Muscle layer of duodenum (tissue), 2 donors: ENCODE measurements around the gene LARP4B.

Experiments
- H3K27ac ChIP-seq: one replicate; pipeline ENCODE4 v1.7.0; 2013; ENCODE audit warnings: mild to moderate bottlenecking, low read length
- H3K27me3 ChIP-seq: one replicate; pipeline ENCODE4 v1.7.0; 2013; ENCODE audit warnings: low read depth, mild to moderate bottlenecking, control low read depth, low read length
- H3K36me3 ChIP-seq, 2 donors: one replicate each; pipeline ENCODE4 v1.7.0; 2013; ENCODE audit warnings: low read length in 2 of 2, control low read depth in 1 of 2, mild to moderate bottlenecking in 1 of 2; ENCODE audit not compliant: insufficient read depth in 2 of 2, control insufficient read depth in 1 of 2
- H3K4me1 ChIP-seq, 2 donors: one replicate each; pipeline ENCODE4 v1.7.0; 2013; ENCODE audit warnings: low read length in 2 of 2, mild to moderate bottlenecking in 2 of 2, control low read depth in 1 of 2, moderate library complexity in 1 of 2; ENCODE audit not compliant: insufficient read depth in 2 of 2, control insufficient read depth in 1 of 2
- H3K4me3 ChIP-seq, 2 donors: one replicate each; pipeline ENCODE4 v1.7.0; 2013; ENCODE audit warnings: low read length in 2 of 2, low read depth in 1 of 2, mild to moderate bottlenecking in 1 of 2
- H3K9me3 ChIP-seq, 2 donors: one replicate each; pipeline ENCODE4 v1.7.0; 2013; ENCODE audit warnings: low read length in 2 of 2, control low read depth in 1 of 2, mild to moderate bottlenecking in 1 of 2; ENCODE audit not compliant: control insufficient read depth in 1 of 2
- donor health status: healthy.

LARP4B gene

DNA sequence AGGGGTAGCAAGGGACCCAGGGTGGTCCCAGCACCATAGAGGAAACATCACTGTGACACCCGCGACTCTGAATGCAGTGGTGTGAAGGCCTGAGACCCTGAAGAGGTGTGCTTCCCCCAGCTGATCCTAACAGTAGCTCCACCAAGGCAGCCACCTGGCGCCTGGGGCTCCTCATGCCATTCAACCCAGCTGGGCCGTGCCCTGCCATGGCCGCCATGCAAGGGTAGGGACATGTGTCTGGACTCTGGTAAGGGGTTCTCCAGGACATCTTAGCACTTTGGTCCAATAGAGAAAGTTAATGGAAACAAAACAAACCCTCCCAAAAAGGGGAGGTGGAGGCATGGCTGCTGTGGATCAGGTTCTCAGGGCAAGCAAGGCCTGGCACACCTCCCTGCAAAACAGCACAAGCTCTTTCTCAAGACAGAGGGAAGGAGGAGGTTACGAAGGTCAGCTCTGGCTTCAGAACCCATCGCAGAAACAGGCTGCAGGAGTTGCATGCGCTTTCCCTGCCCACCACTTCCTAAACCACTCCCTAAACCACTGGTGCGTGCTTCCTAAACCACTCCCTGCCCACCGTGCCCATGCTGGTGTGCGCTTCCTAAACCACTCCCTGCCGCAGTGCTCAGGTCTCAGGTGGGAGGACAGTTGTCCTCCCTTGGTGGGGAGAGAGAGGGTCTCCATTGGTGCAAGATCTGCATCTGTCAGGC is 108.7 kb downstream of the LARP4B start:
- Histone ChIP-seq H3K4me3 (no peak overlapping the region), H3K4me1 (no peaks in the 10 kb centered on the region), H3K9me3 (no peaks in the 10 kb centered on the region), H3K36me3 (peaks cover 75 to 79% of the 10 kb centered on the region in 2 donors), H3K27me3 (no peaks in the 10 kb centered on the region), H3K27ac (no peak overlapping the region)

DNA sequence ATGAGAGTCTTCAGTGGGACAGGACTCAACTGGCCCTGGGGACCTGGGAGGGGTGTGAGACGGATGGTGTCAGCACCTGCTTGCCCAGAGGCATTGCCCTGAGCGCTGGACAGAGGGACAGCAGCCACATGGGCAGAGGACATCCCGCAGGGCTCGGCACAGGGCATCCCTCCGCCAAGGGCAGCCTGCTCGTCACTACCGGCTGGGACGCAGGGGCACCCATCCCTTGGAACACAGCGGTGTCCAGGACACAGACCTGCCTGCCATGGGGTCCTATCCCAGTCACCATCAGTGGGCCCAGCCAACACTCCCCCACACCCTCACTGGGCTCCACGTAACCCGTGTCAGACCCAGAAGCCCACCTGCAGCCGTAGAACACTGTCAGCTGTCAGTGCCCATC is 109.3 kb downstream of the LARP4B start:
- Histone ChIP-seq H3K9me3 (no peaks in the 10 kb centered on the region), H3K36me3 (peaks cover 76 to 79% of the 10 kb centered on the region in 2 donors), H3K4me1 (no peaks in the 10 kb centered on the region), H3K4me3 (no peak overlapping the region), H3K27ac (no peak overlapping the region), H3K27me3 (no peaks in the 10 kb centered on the region)

DNA sequence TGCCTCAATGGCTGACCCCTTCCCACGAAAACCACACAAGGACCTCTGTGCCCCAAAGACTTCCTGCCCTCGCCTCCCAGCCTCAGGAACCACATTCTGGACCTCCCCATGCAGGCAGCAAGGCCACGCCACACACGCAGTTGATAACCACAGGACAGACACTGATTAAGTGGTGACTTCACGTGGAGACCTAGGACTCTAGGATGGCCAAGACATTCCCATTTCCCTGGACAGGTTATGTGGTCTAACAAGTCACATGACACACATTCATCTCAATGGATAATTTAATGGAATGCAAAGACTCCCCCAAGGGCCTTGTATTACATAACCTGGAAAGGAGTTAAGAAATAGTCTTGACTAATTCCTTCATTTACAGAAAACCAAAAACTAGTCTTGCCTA is 110.2 kb downstream of the LARP4B start:
- Histone ChIP-seq H3K4me3 (no peak overlapping the region), H3K9me3 (no peaks in the 10 kb centered on the region), H3K27ac (no peak overlapping the region), H3K36me3 (peaks cover 81 to 83% of the 10 kb centered on the region in 2 donors), H3K4me1 (no peaks in the 10 kb centered on the region), H3K27me3 (no peaks in the 10 kb centered on the region)

DNA sequence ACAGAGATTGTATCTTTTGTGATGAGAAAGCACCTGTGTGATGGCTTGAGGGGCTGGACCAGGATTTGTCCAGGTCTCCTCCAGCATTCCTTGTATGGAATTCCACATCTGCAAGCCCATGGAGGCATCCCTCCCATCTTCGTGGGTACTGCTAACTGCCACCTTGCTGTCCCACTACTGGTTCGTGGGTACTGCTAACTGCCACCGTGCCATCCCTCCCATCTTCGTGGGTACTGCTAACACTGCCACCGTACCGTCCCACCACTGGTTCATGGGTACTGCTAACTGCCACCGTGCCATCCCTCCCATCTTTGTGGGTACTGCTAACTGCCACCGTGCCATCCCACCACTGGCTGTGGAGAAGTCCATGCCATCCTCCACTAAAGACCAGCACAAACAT is 111.7 kb downstream of the LARP4B start:
- no peak overlapping the region for H3K27ac ChIP-seq
- no peaks in the 10 kb centered on the region for H3K9me3 ChIP-seq
- H3K36me3 ChIP-seq: peaks cover 80 to 84% of the 10 kb centered on the region in 2 donors
- no peak overlapping the region for H3K4me3 ChIP-seq
- no peaks in the 10 kb centered on the region for H3K27me3 ChIP-seq
- no peaks in the 10 kb centered on the region for H3K4me1 ChIP-seq

DNA sequence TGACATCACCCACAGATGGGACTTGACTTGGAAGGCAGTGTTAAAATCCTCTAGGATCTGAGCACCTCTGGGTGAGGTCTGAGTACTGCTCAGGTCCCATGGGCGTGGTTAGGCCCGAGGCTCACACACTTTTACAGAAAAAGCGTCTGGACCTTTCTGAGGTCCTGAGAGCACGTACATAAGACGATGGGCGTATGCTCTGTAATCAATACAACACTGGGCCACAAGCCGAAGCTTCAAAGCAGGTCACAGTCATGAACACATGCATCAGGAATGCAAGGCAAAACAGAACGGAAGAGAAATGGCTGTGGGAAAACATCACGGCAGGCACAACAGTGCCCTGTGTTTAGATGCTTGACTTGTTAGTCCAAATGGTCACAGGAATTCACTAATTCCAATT is 112.2 kb downstream of the LARP4B start:
- Histone ChIP-seq H3K27me3 (no peaks in the 10 kb centered on the region), H3K9me3 (no peaks in the 10 kb centered on the region), H3K4me1 (no peaks in the 10 kb centered on the region), H3K4me3 (no peak overlapping the region), H3K27ac (no peak overlapping the region), H3K36me3 (peaks cover 80 to 84% of the 10 kb centered on the region in 2 donors)

DNA sequence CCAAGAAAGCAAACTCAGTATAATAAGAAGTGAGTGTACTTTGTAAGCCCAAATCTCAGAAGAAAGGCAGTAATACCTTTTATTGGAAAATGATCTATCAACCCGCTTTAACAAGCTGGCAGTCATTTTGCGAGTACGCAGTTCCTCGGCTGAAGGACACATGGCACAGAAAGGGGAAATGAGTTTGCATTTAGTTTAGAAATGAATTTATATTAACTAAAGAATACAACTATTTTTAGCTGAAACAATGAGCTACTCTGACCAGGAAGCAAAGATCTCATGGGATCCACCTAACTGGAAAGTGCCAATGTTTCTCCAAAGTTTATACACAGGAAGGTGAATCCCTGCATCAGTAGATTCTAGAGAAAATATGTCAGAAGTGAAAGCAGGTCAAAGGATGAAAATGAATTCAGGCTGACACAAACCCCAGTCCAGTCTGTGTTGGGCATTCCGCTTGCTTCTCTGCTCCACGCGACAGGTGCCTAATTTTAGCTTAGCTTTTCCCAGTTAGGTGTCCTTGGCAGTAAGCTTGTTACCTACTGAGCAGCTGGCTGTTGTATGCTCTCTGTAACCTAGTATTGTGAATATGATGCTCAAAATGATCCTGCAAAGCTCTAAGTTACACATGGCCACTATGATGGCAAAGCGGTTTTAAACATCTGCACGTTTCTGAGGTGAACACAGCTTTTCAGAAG is 112.8 kb downstream of the LARP4B start:
- no peaks in the 10 kb centered on the region for H3K9me3 ChIP-seq
- no peaks in the 10 kb centered on the region for H3K27me3 ChIP-seq
- H3K4me1 ChIP-seq: no peaks in the 10 kb centered on the region
- no peak overlapping the region for H3K27ac ChIP-seq
- H3K36me3 ChIP-seq: peaks cover 77 to 82% of the 10 kb centered on the region in 2 donors
- no peak overlapping the region for H3K4me3 ChIP-seq

DNA sequence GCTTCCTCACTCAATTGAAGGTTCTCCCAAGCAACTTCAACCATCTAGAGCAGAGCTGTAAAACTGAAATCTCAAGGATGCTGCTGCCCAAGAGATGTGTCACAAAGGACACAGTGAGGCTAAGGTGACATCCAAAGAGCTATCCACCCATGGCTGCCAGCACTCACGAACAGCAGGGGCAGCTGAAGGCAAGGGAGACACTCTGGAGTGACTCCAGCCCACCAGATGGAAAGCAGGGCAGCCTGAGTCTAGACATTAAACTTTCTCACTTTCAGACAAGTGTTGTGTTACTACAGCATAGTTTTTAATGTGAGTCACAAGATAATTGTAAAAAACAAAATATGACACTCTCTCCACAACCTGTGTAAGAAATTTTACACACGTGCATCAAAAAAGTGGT is 113.5 kb downstream of the LARP4B start:
- no peaks in the 10 kb centered on the region for H3K27me3 ChIP-seq
- no peak overlapping the region for H3K27ac ChIP-seq
- no peaks in the 10 kb centered on the region for H3K4me1 ChIP-seq
- H3K4me3 ChIP-seq: no peak overlapping the region
- no peaks in the 10 kb centered on the region for H3K9me3 ChIP-seq
- H3K36me3 ChIP-seq: peaks cover 77 to 82% of the 10 kb centered on the region in 2 donors

DNA sequence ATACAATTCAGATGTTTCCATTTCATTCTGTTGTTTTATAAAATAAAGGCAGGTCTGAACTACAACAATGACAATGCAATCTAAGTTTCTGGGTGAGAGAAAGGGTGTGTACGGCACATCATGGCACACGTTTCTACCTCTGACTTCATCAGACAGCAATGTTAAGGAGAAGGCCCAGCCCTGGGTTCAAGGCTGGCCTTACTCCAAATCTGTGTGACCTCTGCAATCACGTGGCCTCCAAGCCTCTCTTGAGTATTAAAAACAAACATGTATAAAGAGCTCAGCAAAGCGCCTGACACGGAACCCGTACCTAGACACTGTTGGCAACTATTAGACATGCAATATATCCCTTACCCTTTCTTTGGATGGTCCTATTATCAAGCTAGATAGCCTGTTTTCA is 114.1 kb downstream of the LARP4B start:
- no peaks in the 10 kb centered on the region for H3K4me1 ChIP-seq
- peaks cover 76 to 82% of the 10 kb centered on the region in 2 donors for H3K36me3 ChIP-seq
- no peak overlapping the region for H3K27ac ChIP-seq
- no peak overlapping the region for H3K4me3 ChIP-seq
- no peaks in the 10 kb centered on the region for H3K27me3 ChIP-seq
- H3K9me3 ChIP-seq: no peaks in the 10 kb centered on the region

DNA sequence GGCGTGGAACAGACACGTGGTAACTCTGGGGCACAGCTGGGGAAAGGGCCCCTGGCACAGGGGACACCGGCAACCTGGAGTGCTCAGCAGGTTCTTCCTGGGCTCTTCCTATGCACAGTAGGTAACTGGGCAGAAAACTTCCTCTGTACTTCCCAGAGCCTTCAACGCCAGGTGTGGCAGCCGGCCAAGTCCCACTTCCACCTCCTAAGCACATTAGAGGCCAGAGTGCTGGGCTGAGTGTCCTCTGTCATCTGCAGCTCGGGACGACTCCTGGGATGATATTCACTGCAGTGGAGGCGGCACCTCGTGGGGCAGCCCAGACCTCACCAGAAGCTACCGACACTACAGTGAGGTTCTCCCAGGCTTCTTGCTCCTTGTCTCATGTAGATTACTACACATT is 114.5 kb downstream of the LARP4B start:
- no peaks in the 10 kb centered on the region for H3K4me1 ChIP-seq
- H3K9me3 ChIP-seq: no peaks in the 10 kb centered on the region
- no peak overlapping the region for H3K27ac ChIP-seq
- H3K36me3 ChIP-seq: peaks cover 78 to 82% of the 10 kb centered on the region in 2 donors
- H3K27me3 ChIP-seq: no peaks in the 10 kb centered on the region
- no peak overlapping the region for H3K4me3 ChIP-seq

DNA sequence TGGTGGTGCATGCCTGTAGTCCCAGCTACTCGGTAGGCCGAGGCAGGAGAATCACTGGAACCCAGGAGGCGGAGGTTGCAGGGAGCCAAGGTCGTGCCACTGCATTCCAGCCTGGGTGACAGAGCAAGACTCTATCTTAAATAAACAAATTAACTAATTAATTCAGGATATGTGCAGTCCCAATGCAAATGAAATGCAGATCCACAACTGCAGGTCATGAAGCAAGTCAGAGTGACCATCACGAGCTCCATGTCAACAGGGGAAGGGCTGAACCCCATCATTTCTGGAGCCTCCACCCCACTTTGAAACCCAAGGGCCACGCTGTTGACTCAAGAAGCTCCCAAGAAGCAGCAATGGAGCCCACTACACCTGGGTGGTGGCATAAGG is 115.4 kb downstream of the LARP4B start:
- H3K4me1 ChIP-seq: no peaks in the 10 kb centered on the region
- no peak overlapping the region for H3K4me3 ChIP-seq
- H3K9me3 ChIP-seq: no peaks in the 10 kb centered on the region
- no peak overlapping the region for H3K27ac ChIP-seq
- H3K27me3 ChIP-seq: no peaks in the 10 kb centered on the region
- peaks cover 73 to 82% of the 10 kb centered on the region in 2 donors for H3K36me3 ChIP-seq

DNA sequence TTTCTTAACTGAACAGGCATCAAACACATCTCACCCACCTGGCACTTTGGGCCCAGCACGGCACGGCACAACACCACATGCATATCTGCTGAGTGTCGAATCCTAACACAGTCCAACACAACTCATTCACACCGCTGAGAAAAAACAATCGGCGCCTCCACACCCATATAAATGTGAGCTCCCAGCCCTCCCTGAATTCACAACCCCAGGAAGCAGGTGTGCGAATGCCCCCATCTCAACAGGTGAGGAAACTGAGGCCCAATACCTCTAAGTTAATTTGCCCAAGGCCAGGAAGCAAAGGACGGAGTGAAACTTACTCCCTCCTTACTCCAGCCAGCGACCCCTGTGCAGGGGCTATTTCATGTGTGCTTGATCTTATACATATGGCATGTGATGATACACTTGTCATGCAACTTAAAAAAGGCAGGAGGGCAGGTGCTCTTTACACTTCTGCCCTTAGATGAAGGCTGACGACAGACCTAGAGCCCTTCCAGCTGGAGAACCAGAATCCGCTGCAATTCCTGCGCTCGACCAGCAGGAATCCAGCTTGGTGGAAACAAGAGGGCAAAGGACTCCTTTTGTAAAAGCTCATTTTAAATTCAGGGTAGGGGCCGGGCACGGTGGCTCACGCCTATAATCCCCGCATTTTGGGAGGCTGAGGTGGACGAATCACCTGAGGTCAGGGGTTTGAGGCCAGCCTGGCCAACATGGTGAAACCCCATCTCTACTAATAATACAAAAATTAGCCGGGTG is 116.0 kb downstream of the LARP4B start:
- Histone ChIP-seq H3K36me3 (peaks cover 73 to 81% of the 10 kb centered on the region in 2 donors), H3K27ac (no peak overlapping the region), H3K4me3 (no peak overlapping the region), H3K4me1 (no peaks in the 10 kb centered on the region), H3K9me3 (no peaks in the 10 kb centered on the region), H3K27me3 (no peaks in the 10 kb centered on the region)
